Endometrial microvascular endothelial cells (primary cell): ENCODE results near the gene TBC1D17. TPM values are rescaled to one million over a fixed set of nuclear protein-coding genes. Genes with fewer than 3 reads are reported as not detected.
"Not testable (repeated sequence)": the region's sequence is repeated elsewhere in the genome, so short reads cannot be mapped to it uniquely, and the experiment has no call there.

ENCODE experiments used
- in situ Hi-C: cut with HindIII; loops from 2 replicates; pipeline ENCODE4 v1.10.0; 2017; ENCODE audit warnings: low sequenced_read_pairs, low pct_unique_long_range_greater_than_20kb; ENCODE audit errors: inconsistent ontology term
- total RNA-seq: library from RNA; depleted of rRNA; stranded (reverse); fragments of >200 nt; gene quantifications from one replicate; pipeline ENCODE4 v1.2.3, GENCODE V29; 2015; ENCODE audit errors: inconsistent ontology term

The TBC1D17 gene
- total RNA-seq, 1 donor from 2014 or later: 12.6 TPM

GRCh38 chr19:49908480-49909420 lies 31.2 kb downstream of the TBC1D17 start:
- in situ Hi-C loops: no loop called here

GRCh38 chr19:49910179-49910578 lies 32.7 kb downstream of the TBC1D17 start:
- in situ Hi-C loops: no loop called here

- in situ Hi-C loops: no loop called here
Observed at GRCh38 chr19:49911381-49912145, 34.1 kb downstream of the TBC1D17 start.

- in situ Hi-C loops: no loop called here
Observed at GRCh38 chr19:49912965-49913685, 35.6 kb downstream of the TBC1D17 start.

- in situ Hi-C loops: no loop called here
Observed at GRCh38 chr19:49913720-49914119, 36.2 kb downstream of the TBC1D17 start.

GRCh38 chr19:49915271-49915670 lies 37.8 kb downstream of the TBC1D17 start:
- in situ Hi-C loops: no loop called here

GRCh38 chr19:49916839-49917733 lies 39.6 kb downstream of the TBC1D17 start:
- in situ Hi-C loops: no loop called here

GRCh38 chr19:49918089-49918488 lies 40.6 kb downstream of the TBC1D17 start:
- in situ Hi-C loops: no loop called here

GRCh38 chr19:49920624-49921363 lies 43.3 kb downstream of the TBC1D17 start:
- in situ Hi-C loops: no loop called here

GRCh38 chr19:49921871-49922795 lies 44.6 kb downstream of the TBC1D17 start:
- in situ Hi-C loops: no loop called here

GRCh38 chr19:49923055-49924003 lies 45.8 kb downstream of the TBC1D17 start:
- in situ Hi-C loops: no loop called here

GRCh38 chr19:49924004-49924880 lies 46.7 kb downstream of the TBC1D17 start:
- in situ Hi-C loops: no loop called here

GRCh38 chr19:49924881-49925210 lies 47.3 kb downstream of the TBC1D17 start:
- in situ Hi-C loops: not testable (repeated sequence)

GRCh38 chr19:49925486-49925885 lies 48.0 kb downstream of the TBC1D17 start:
- in situ Hi-C loops: no loop called here

GRCh38 chr19:49926515-49926914 lies 49.0 kb downstream of the TBC1D17 start:
- in situ Hi-C loops: no loop called here
